Stomach (tissue), 9 donors: Measurements from ENCODE around the gene KSR2. TPM values are rescaled to one million over a fixed set of nuclear protein-coding genes. Genes with fewer than 3 reads are reported as not detected.

Experiments
- DNase-seq, 2 donors: peaks; one replicate each; pipeline versions ENCODE4 v3.0.0 to v3.0.0-alpha.2; 2013 to 2019
- H3K27ac ChIP-seq, 5 donors: fragments of 200-600 bp in 4 of 5; sonication (generic) in 4 of 5; one replicate each; pipeline ENCODE4 v1.5.1; 2013 to 2019; ENCODE audit warnings: mild to moderate bottlenecking in 1 of 5, moderate library complexity in 1 of 5
- H3K27me3 ChIP-seq, 3 donors: fragments of 200-600 bp; sonication (generic); one replicate each; pipeline ENCODE4 v1.5.1; 2017 to 2019; ENCODE audit warnings: mixed run types in 1 of 3
- H3K36me3 ChIP-seq, 4 donors: fragments of 200-600 bp; sonication (generic); 1 replicate in 3 of 4; 2 replicates in 1 of 4; pipeline ENCODE4 v1.5.1; 2016 to 2019
- H3K4me1 ChIP-seq, 4 donors: fragments of 200-600 bp; sonication (generic); one replicate each; pipeline ENCODE4 v1.5.1; 2016 to 2019
- H3K4me3 ChIP-seq, 4 donors: fragments of 200-600 bp; sonication (generic) in 3 of 4; one replicate each; pipeline ENCODE4 v1.5.1; 2016 to 2019; ENCODE audit warnings: mild to moderate bottlenecking in 1 of 4
- H3K9me3 ChIP-seq, 4 donors: fragments of 200-600 bp; sonication (generic); one replicate each; pipeline ENCODE4 v1.5.1; 2016 to 2019
- CTCF ChIP-seq, 7 experiments: fragments of 450-650 bp in 4 of 7; fragments of 200-600 bp in 3 of 7; sonication (generic) in 3 of 7; IDR thresholded peaks; one replicate each; pipeline ENCODE4 v1.5.1; 2016 to 2019; ENCODE audit warnings: antibody characterized with exemption in 7 of 7, control low read depth in 2 of 7, mild to moderate bottlenecking in 1 of 7
- EP300 ChIP-seq: sonication (generic); formaldehyde crosslinking; IDR thresholded peaks from one replicate; pipeline ENCODE4 v1.6.1; 2017; ENCODE audit warnings: antibody characterized with exemption
- POLR2A ChIP-seq, 4 donors: fragments of 450-650 bp; IDR thresholded peaks; one replicate each; pipeline ENCODE4 v1.6.1; 2016; ENCODE audit warnings: antibody characterized with exemption in 4 of 4, control low read depth in 2 of 4, mild to moderate bottlenecking in 1 of 4, moderate library complexity in 1 of 4
- POLR2AphosphoS5 ChIP-seq, 3 donors: sonication (generic); formaldehyde crosslinking; IDR thresholded peaks; one replicate each; pipeline ENCODE4 v1.6.1; 2016; ENCODE audit warnings: antibody characterized with exemption in 3 of 3
- WGBS, 5 donors: extraction: QIAGEN DNeasy Blood & Tissue Kit in 3 of 5; methylation state at CpG; one replicate each; pipeline versions ENCODE4 v1.1.5 to v1.1.7; 2013 to 2018; 5-methylcytosine and 5-hydroxymethylcytosine counted together
- intact Hi-C: fragments of 100-400 bp; cut with DNase I; formaldehyde crosslinking; loops from one replicate; pipeline ENCODE4 v1.15.1; 2023; ENCODE audit warnings: low total_unique reads
- polyA plus RNA-seq, 3 donors: library from polyadenylated mRNA; stranded (reverse); fragments of 200-250 nt; gene quantifications; one replicate each; pipeline ENCODE4 v1.2.3, GENCODE V29; 2013
- total RNA-seq, 5 donors: library from RNA; depleted of rRNA; stranded (reverse); fragments of >200 nt; gene quantifications; one replicate each; pipeline versions ENCODE4 v1.1.0 to v1.2.3, GENCODE V29; 2014 to 2016
- donor health status: healthy with polysubstance abuse.
- donor health status: Bipolar disorder and iron deficiency.
- donor health status: healthy.

KSR2 gene
- total and polyA plus RNA-seq, 8 donors: 0.03 to 1.4 (median 0.26) TPM; not detected in 2

GRCh38 chr12:117686210-117686609, 282.6 kb downstream of the KSR2 start:
- TF ChIP-seq EP300: no peak
- TF ChIP-seq CTCF (IDR thresholded peaks at IDR 0.05): no peak
- no peak for TF ChIP-seq POLR2A (IDR thresholded peaks at IDR 0.05)
- no peak for TF ChIP-seq POLR2AphosphoS5 (IDR thresholded peaks at IDR 0.05)
- Histone ChIP-seq H3K4me1 (peaks cover 0 to 4% (median 0%) of the 10 kb centered on the region in 4 donors), H3K9me3 (no peaks in the 10 kb centered on the region), H3K4me3 (no peak overlapping the region), H3K27ac (peak overlapping the region in 1 of 5 donors; percentile 39), H3K36me3 (no peaks in the 10 kb centered on the region), H3K27me3 (peaks cover 0 to 14% (median 0%) of the 10 kb centered on the region in 3 donors)
- DNase-seq: no peak
- WGBS, 5 donors: 87 to 97% (median 91%) methylated on average over 1 of the region's 1 CpG
- intact Hi-C loops: no loop called here

- DNase-seq: peak in 1 of 2 donors; percentile 59
- intact Hi-C loops: no loop called here
- 19 to 27% (median 22%) methylated on average over 13 of the region's 13 CpGs for WGBS, 5 donors
- H3K9me3 ChIP-seq: no peaks in the 10 kb centered on the region
- no peaks in the 10 kb centered on the region for H3K36me3 ChIP-seq
- peak overlapping the region in 2 of 5 donors; percentile 20 to 38 for H3K27ac ChIP-seq
- TF ChIP-seq CTCF (IDR thresholded peaks at IDR 0.05) (no peak), EP300 (no peak), POLR2A (IDR thresholded peaks at IDR 0.05) (no peak), POLR2AphosphoS5 (IDR thresholded peaks at IDR 0.05) (no peak)
- H3K4me1 ChIP-seq: peaks cover 0 to 4% (median 0%) of the 10 kb centered on the region in 4 donors
- peaks cover 0 to 14% (median 0%) of the 10 kb centered on the region in 3 donors for H3K27me3 ChIP-seq
- H3K4me3 ChIP-seq: no peak overlapping the region
Observed at GRCh38 chr12:117685110-117685926, 283.5 kb downstream of the KSR2 start.

- no peak for DNase-seq
- Histone ChIP-seq H3K4me1 (peaks cover 0 to 4% (median 0%) of the 10 kb centered on the region in 4 donors), H3K36me3 (no peaks in the 10 kb centered on the region), H3K27ac (no peak overlapping the region), H3K4me3 (no peak overlapping the region), H3K9me3 (no peaks in the 10 kb centered on the region), H3K27me3 (peaks cover 0 to 14% (median 0%) of the 10 kb centered on the region in 3 donors)
- no peak for TF ChIP-seq EP300
- no peak for TF ChIP-seq CTCF (IDR thresholded peaks at IDR 0.05)
- no peak for TF ChIP-seq POLR2AphosphoS5 (IDR thresholded peaks at IDR 0.05)
- TF ChIP-seq POLR2A (IDR thresholded peaks at IDR 0.05): no peak
- 83 to 94% (median 94%) methylated on average over 6 of the region's 6 CpGs for WGBS, 5 donors
- intact Hi-C loops: no loop called here
Observed at GRCh38 chr12:117684471-117684870, 284.3 kb downstream of the KSR2 start.

GRCh38 chr12:117680312-117680711, 288.5 kb downstream of the KSR2 start:
- DNase-seq: peak in 1 of 2 donors; percentile 11
- H3K36me3 ChIP-seq: no peaks in the 10 kb centered on the region
- no peak overlapping the region for H3K4me3 ChIP-seq
- H3K4me1 ChIP-seq: no peaks in the 10 kb centered on the region
- TF ChIP-seq CTCF (IDR thresholded peaks at IDR 0.05) (no peak), POLR2A (IDR thresholded peaks at IDR 0.05) (no peak), POLR2AphosphoS5 (IDR thresholded peaks at IDR 0.05) (no peak), EP300 (no peak)
- H3K9me3 ChIP-seq: no peaks in the 10 kb centered on the region
- intact Hi-C loops: no loop called here
- H3K27me3 ChIP-seq: no peaks in the 10 kb centered on the region
- 63 to 80% (median 70%) methylated on average over 3 of the region's 3 CpGs for WGBS, 5 donors
- H3K27ac ChIP-seq: no peak overlapping the region
